ENCODE results near the gene EMP1. TPM values are rescaled to one million over a fixed set of nuclear protein-coding genes. Genes with fewer than 3 reads are reported as not detected.

EMP1 gene
- polyA plus RNA-seq, 3 donors, result 2.7 to 6.3 (median 3.1) TPM

- Mint-ChIP-seq H3K4me3 (no peak overlapping the region), H3K4me1 (no peaks in the 10 kb centered on the region), H3K27ac (no peak overlapping the region), H3K9me3 (peaks cover 3 to 7% (median 5%) of the 10 kb centered on the region in 7 donors), H3K36me3 (no peaks in the 10 kb centered on the region), H3K27me3 (ENCODE audit: low read depth in 3 of 3) (peaks cover 0 to 3% (median 2%) of the 10 kb centered on the region in 3 donors)
- Histone ChIP-seq H3K27me3 (ENCODE audit: control insufficient read depth in 2 of 2, insufficient read depth in 2 of 2, low read length in 2 of 2) (no peaks in the 10 kb centered on the region), H3K9me3 (replicated peaks in 1 of 2; ENCODE audit: control insufficient read depth in 1 of 2, insufficient read depth in 1 of 2, low read length in 2 of 2) (no peaks in the 10 kb centered on the region), H4K20me1 (ENCODE audit: insufficient read depth, low read length) (no peaks in the 10 kb centered on the region), H3K36me3 (replicated peaks in 1 of 2; ENCODE audit: control insufficient read depth in 1 of 2, insufficient read depth in 2 of 2, low read length in 2 of 2) (no peaks in the 10 kb centered on the region), H3K4me3 (replicated peaks in 1 of 3; ENCODE audit: low read depth in 2 of 3, low read length in 3 of 3) (no peak overlapping the region), H3K4me1 (ENCODE audit: control insufficient read depth in 1 of 2, insufficient read depth in 2 of 2, low read length in 2 of 2) (no peaks in the 10 kb centered on the region), H3K27ac (ENCODE audit: low read depth in 1 of 2, low read length in 2 of 2) (no peak overlapping the region), H3K4me2 (replicated peaks; ENCODE audit: extremely low read depth, low read length, poor library complexity, severe bottlenecking) (no peak overlapping the region), H2AFZ (ENCODE audit: insufficient read depth, low read depth, low read length, poor library complexity, severe bottlenecking) (no peak overlapping the region), H3K79me2 (ENCODE audit: insufficient read depth, low read length) (no peaks in the 10 kb centered on the region), H3K9ac (ENCODE audit: insufficient read depth, low read length, poor library complexity, severe bottlenecking) (no peak overlapping the region)
- intact Hi-C loops (cut with micrococcal nuclease), result no loop called here
- DNase-seq, result no peak
- WGBS (ENCODE audit: insufficient coverage), result 72% methylated on average over 3 of the region's 3 CpGs
- TF ChIP-seq, protein P1, sequence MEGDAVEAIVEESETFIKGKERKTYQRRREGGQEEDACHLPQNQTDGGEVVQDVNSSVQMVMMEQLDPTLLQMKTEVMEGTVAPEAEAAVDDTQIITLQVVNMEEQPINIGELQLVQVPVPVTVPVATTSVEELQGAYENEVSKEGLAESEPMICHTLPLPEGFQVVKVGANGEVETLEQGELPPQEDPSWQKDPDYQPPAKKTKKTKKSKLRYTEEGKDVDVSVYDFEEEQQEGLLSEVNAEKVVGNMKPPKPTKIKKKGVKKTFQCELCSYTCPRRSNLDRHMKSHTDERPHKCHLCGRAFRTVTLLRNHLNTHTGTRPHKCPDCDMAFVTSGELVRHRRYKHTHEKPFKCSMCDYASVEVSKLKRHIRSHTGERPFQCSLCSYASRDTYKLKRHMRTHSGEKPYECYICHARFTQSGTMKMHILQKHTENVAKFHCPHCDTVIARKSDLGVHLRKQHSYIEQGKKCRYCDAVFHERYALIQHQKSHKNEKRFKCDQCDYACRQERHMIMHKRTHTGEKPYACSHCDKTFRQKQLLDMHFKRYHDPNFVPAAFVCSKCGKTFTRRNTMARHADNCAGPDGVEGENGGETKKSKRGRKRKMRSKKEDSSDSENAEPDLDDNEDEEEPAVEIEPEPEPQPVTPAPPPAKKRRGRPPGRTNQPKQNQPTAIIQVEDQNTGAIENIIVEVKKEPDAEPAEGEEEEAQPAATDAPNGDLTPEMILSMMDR (IDR thresholded peaks at IDR 0.05), result no peak
Observed at GRCh38 chr12:13223941-13224340, 27.4 kb downstream of the EMP1 start.

DNA sequence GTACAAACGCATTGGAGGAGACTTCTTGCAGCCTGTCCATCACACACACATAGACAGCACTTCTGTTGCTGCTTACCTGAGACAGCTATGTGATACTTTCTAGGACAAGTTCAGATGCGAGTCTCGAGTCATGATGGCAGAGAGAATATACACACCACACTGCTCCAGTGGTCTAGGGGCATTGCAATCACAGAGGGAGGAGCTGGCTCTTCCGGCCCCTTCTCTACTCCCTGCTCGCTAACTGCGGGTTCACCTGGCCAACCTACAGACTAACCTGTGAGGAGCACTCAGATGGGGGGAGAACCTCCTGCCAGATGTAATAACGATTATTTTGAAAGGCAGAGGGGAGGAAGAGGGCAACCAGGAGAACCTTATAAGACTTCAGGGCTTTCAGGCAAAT lies 30.7 kb downstream of the EMP1 start:
- Histone ChIP-seq H3K9me3 (replicated peaks in 1 of 2; ENCODE audit: control insufficient read depth in 1 of 2, insufficient read depth in 1 of 2, low read length in 2 of 2) (no peaks in the 10 kb centered on the region), H3K27me3 (ENCODE audit: control insufficient read depth in 2 of 2, insufficient read depth in 2 of 2, low read length in 2 of 2) (no peaks in the 10 kb centered on the region), H2AFZ (ENCODE audit: insufficient read depth, low read depth, low read length, poor library complexity, severe bottlenecking) (no peak overlapping the region), H4K20me1 (ENCODE audit: insufficient read depth, low read length) (no peaks in the 10 kb centered on the region), H3K4me2 (replicated peaks; ENCODE audit: extremely low read depth, low read length, poor library complexity, severe bottlenecking) (no peak overlapping the region), H3K9ac (ENCODE audit: insufficient read depth, low read length, poor library complexity, severe bottlenecking) (no peak overlapping the region), H3K27ac (ENCODE audit: low read depth in 1 of 2, low read length in 2 of 2) (no peak overlapping the region), H3K36me3 (replicated peaks in 1 of 2; ENCODE audit: control insufficient read depth in 1 of 2, insufficient read depth in 2 of 2, low read length in 2 of 2) (no peaks in the 10 kb centered on the region), H3K4me1 (ENCODE audit: control insufficient read depth in 1 of 2, insufficient read depth in 2 of 2, low read length in 2 of 2) (no peaks in the 10 kb centered on the region), H3K79me2 (ENCODE audit: insufficient read depth, low read length) (no peaks in the 10 kb centered on the region), H3K4me3 (replicated peaks in 1 of 3; ENCODE audit: low read depth in 2 of 3, low read length in 3 of 3) (no peak overlapping the region)
- Mint-ChIP-seq H3K36me3 (no peaks in the 10 kb centered on the region), H3K27ac (no peak overlapping the region), H3K4me3 (no peak overlapping the region), H3K4me1 (no peaks in the 10 kb centered on the region), H3K9me3 (peaks cover 0 to 5% (median 0%) of the 10 kb centered on the region in 7 donors), H3K27me3 (ENCODE audit: low read depth in 3 of 3) (peaks cover 0 to 5% (median 0%) of the 10 kb centered on the region in 3 donors)
- no peak for DNase-seq
- TF ChIP-seq, protein P1 (IDR thresholded peaks at IDR 0.05), result no peak
- WGBS (ENCODE audit: insufficient coverage), result 100% methylated on average over 2 of the region's 7 CpGs
- intact Hi-C loops (cut with micrococcal nuclease), result no loop called here

All from CD14-positive monocyte (primary cell).